ENCODE data around the gene FN3K. TPM values are rescaled to one million over a fixed set of nuclear protein-coding genes. Genes with fewer than 3 reads are reported as not detected.

FN3K gene
- total and polyA plus RNA-seq, 2 of the 13 experiments (the other 11 are each of a cell fraction or from before 2014, with no cell fraction given), result 3.5 to 12.2 TPM

DNA sequence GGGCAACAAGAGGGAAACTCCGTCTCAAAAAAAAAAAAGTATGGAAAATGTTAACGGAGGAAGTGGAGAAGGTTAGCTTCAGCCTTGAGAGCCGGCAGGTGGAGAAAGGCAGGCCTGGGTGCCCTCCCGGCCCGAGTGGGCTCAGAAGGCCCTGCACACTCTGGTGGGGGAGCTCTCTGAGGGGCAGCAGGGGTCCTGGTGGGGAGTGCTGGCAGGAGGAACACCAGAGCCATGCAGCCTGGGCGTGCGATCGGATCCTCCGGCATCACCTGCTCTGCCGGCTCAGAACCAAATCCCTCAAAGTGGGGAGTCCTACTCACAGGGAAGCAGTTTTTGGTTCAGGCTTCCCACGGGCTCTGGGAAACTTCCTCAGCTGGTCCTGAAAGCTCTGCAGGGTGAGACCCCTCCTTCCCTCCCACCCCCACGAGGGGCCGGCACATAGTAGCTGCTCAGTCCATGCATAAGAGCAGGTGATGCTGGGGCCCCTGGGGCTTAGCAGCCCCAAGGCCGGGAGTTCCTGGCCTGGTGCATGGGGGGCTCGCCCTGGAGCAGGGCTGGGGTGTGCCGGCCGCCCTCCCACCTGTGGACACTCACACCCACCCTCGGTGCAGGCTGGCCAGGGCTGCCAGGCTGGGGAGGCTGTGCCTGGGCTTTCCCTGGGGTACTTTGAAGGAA is 1.2 kb downstream of the FN3K start (continued):
- TF ChIP-seq KLF11 (CRISPR knock-in tag; IDR thresholded peaks at IDR 0.05), result no peak
- TF ChIP-seq, protein P1, sequence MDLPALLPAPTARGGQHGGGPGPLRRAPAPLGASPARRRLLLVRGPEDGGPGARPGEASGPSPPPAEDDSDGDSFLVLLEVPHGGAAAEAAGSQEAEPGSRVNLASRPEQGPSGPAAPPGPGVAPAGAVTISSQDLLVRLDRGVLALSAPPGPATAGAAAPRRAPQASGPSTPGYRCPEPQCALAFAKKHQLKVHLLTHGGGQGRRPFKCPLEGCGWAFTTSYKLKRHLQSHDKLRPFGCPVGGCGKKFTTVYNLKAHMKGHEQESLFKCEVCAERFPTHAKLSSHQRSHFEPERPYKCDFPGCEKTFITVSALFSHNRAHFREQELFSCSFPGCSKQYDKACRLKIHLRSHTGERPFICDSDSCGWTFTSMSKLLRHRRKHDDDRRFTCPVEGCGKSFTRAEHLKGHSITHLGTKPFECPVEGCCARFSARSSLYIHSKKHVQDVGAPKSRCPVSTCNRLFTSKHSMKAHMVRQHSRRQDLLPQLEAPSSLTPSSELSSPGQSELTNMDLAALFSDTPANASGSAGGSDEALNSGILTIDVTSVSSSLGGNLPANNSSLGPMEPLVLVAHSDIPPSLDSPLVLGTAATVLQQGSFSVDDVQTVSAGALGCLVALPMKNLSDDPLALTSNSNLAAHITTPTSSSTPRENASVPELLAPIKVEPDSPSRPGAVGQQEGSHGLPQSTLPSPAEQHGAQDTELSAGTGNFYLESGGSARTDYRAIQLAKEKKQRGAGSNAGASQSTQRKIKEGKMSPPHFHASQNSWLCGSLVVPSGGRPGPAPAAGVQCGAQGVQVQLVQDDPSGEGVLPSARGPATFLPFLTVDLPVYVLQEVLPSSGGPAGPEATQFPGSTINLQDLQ (CRISPR knock-in tag; IDR thresholded peaks at IDR 0.05), result no peak
- TF ChIP-seq, protein P2, sequence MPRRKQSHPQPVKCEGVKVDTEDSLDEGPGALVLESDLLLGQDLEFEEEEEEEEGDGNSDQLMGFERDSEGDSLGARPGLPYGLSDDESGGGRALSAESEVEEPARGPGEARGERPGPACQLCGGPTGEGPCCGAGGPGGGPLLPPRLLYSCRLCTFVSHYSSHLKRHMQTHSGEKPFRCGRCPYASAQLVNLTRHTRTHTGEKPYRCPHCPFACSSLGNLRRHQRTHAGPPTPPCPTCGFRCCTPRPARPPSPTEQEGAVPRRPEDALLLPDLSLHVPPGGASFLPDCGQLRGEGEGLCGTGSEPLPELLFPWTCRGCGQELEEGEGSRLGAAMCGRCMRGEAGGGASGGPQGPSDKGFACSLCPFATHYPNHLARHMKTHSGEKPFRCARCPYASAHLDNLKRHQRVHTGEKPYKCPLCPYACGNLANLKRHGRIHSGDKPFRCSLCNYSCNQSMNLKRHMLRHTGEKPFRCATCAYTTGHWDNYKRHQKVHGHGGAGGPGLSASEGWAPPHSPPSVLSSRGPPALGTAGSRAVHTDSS (CRISPR knock-in tag; conservative IDR thresholded peaks at IDR 0.05), result no peak
- no peak for TF ChIP-seq ZNF468 (CRISPR knock-in tag; IDR thresholded peaks at IDR 0.05)
- TF ChIP-seq, protein P3, sequence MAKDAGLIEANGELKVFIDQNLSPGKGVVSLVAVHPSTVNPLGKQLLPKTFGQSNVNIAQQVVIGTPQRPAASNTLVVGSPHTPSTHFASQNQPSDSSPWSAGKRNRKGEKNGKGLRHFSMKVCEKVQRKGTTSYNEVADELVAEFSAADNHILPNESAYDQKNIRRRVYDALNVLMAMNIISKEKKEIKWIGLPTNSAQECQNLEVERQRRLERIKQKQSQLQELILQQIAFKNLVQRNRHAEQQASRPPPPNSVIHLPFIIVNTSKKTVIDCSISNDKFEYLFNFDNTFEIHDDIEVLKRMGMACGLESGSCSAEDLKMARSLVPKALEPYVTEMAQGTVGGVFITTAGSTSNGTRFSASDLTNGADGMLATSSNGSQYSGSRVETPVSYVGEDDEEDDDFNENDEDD (CRISPR knock-in tag; IDR thresholded peaks at IDR 0.05; ENCODE audit: borderline replicate concordance), result no peak
- no peak for TF ChIP-seq ZFP36 (IDR thresholded peaks at IDR 0.05; ENCODE audit: borderline replicate concordance, low read depth, low read length, partially characterized antibody)
- no peak for TF ChIP-seq TCF7 (IDR thresholded peaks at IDR 0.05; ENCODE audit: low read depth)
- TF ChIP-seq, protein P4, sequence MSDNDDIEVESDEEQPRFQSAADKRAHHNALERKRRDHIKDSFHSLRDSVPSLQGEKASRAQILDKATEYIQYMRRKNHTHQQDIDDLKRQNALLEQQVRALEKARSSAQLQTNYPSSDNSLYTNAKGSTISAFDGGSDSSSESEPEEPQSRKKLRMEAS (IDR thresholded peaks at IDR 0.05), result peak; percentile 14; the same call in 1 of the 2 replicates
- no peak for TF ChIP-seq KDM4B (CRISPR knock-in tag; IDR thresholded peaks at IDR 0.05)
- TF ChIP-seq, protein P5, sequence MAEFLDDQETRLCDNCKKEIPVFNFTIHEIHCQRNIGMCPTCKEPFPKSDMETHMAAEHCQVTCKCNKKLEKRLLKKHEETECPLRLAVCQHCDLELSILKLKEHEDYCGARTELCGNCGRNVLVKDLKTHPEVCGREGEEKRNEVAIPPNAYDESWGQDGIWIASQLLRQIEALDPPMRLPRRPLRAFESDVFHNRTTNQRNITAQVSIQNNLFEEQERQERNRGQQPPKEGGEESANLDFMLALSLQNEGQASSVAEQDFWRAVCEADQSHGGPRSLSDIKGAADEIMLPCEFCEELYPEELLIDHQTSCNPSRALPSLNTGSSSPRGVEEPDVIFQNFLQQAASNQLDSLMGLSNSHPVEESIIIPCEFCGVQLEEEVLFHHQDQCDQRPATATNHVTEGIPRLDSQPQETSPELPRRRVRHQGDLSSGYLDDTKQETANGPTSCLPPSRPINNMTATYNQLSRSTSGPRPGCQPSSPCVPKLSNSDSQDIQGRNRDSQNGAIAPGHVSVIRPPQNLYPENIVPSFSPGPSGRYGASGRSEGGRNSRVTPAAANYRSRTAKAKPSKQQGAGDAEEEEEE (CRISPR knock-in tag; IDR thresholded peaks at IDR 0.05; ENCODE audit: borderline replicate concordance), result no peak
- TF ChIP-seq ARNT (IDR thresholded peaks at IDR 0.05), result no peak
- 0 out of 2 replicates have a peak, but pooled peaks have one; percentile 2 for TF ChIP-seq ZNF839 (CRISPR knock-in tag; IDR thresholded peaks at IDR 0.05; ENCODE audit: borderline replicate concordance)
